GM18909 (cell line): ENCODE results near the gene PSMD14.

ENCODE experiments used
- ATAC-seq: cut with Tn5 transposase; IDR thresholded peaks from one replicate; pipeline ENCODE4 v1.9.1; 2021; ENCODE audit warnings: mild to moderate bottlenecking; ENCODE audit not compliant: unreplicated experiment, poor library complexity

Gene PSMD14

DNA sequence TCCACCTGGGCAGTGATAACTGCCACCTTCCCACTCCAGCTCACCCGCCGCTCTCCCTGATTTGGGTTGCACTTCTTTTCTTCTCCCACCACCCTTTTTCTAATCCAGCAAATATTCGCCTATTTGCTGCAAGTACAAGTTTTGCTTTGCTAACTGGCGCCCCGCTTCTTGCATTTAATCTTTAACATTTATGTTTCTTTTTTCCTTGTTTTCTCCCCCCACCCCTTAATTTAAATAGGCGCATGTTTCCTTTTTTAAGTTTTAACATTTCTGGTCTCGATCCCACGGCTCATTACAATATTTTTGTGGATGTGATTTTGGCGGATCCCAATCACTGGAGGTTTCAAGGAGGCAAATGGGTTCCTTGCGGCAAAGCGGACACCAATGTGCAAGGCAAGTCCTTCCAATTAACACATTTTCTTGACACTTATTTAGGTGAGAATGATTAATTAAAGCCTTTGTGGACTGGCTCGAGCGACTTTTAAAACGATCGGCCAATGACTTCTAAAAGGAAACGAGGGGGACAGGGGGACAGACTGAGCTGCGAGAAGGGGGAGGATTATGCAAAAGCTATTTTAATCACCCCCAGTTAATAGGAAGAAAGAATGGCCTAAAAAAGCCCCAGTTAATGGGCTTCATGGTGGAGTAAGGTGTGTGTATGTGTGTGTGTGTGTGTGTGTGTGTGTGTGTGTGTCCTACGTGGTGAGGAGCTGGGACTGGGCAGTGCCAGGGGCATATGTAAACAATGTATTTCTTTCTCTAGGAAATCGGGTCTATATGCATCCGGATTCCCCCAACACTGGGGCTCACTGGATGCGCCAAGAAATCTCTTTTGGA, 109.4 kb downstream of the PSMD14 start:
- no peak for ATAC-seq

GRCh38 chr2:161418275-161418714, 110.1 kb downstream of the PSMD14 start:
- no peak for ATAC-seq

- ATAC-seq, result peak; percentile 30
Measured at GRCh38 chr2:161418715-161419637, 110.8 kb downstream of the PSMD14 start.

- ATAC-seq, result no peak
Measured at GRCh38 chr2:161419638-161420190, 111.5 kb downstream of the PSMD14 start.

GRCh38 chr2:161420406-161421074, 112.3 kb downstream of the PSMD14 start:
- no peak for ATAC-seq

- ATAC-seq, result no peak
Measured at GRCh38 chr2:161421686-161422085, 113.5 kb downstream of the PSMD14 start.

- ATAC-seq, result no peak
Measured at GRCh38 chr2:161422816-161423403, 114.7 kb downstream of the PSMD14 start.

DNA sequence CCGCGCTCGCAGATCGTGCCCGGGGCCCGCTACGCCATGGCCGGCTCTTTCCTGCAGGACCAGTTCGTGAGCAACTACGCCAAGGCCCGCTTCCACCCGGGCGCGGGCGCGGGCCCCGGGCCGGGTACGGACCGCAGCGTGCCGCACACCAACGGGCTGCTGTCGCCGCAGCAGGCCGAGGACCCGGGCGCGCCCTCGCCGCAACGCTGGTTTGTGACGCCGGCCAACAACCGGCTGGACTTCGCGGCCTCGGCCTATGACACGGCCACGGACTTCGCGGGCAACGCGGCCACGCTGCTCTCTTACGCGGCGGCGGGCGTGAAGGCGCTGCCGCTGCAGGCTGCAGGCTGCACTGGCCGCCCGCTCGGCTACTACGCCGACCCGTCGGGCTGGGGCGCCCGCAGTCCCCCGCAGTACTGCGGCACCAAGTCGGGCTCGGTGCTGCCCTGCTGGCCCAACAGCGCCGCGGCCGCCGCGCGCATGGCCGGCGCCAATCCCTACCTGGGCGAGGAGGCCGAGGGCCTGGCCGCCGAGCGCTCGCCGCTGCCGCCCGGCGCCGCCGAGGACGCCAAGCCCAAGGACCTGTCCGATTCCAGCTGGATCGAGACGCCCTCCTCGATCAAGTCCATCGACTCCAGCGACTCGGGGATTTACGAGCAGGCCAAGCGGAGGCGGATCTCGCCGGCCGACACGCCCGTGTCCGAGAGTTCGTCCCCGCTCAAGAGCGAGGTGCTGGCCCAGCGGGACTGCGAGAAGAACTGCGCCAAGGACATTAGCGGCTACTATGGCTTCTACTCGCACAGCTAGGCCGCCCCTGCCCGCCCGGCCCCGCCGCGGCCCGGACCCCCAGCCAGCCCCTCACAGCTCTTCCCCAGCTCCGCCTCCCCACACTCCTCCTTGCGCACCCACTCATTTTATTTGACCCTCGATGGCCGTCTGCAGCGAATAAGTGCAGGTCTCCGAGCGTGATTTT, 115.5 kb downstream of the PSMD14 start:
- no peak for ATAC-seq

GRCh38 chr2:161424394-161424769, 116.2 kb downstream of the PSMD14 start:
- ATAC-seq, result no peak

- ATAC-seq, result no peak
Measured at GRCh38 chr2:161424891-161425727, 116.9 kb downstream of the PSMD14 start.

- no peak for ATAC-seq
Measured at GRCh38 chr2:161425728-161426454, 117.7 kb downstream of the PSMD14 start.

DNA sequence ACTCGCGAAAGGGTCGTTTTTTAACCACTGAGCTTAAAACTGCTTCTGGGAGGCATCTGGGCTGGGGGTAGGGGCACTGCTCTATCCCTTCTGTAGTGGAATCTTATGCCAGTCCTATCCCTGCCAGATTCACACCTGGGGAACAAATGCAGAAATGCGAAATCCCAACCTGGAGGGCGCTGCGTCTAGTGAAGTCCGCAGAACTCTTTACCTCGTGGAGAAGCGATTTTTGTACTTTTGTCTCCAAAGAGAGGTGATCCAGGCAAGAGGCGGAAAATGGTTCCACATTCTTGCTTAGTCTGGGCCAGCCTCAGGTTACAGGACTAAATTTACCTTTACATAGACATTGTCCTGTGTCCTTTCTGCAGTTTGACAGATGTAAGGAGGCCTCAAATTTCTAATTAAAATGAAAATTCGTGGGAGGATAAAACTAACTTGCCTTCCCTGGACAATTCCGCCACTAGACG, 118.3 kb downstream of the PSMD14 start:
- no peak for ATAC-seq

GRCh38 chr2:161426922-161427663, 118.9 kb downstream of the PSMD14 start:
- no peak for ATAC-seq

GRCh38 chr2:161427664-161428587, 119.7 kb downstream of the PSMD14 start:
- no peak for ATAC-seq

DNA sequence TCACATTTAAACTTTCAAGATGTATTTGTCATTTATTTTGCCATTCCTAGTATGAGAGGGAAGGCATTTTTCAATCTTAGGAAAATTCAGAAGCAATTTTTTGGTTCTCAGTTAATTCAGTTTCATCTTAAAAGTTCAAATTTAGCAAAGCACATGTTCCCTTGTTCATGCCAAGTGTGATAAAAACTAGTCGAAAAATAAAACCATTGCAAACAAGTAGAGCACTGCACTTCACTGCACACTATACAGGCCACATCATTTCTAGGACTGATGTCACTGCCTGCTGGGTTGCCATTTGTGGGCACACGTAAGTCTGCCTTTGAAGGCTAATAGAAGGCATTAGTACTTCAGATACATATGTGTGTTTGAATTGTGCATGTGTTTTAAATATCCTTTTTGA, 122.2 kb downstream of the PSMD14 start:
- ATAC-seq, result no peak

GRCh38 chr2:161432107-161432506, 123.9 kb downstream of the PSMD14 start:
- no peak for ATAC-seq
